Measurements from ENCODE around the gene KCTD20. TPM values are rescaled to one million over a fixed set of nuclear protein-coding genes. Genes with fewer than 3 reads are reported as not detected.
"Not testable (repeated sequence)": the region's sequence is repeated elsewhere in the genome, so short reads cannot be mapped to it uniquely, and the experiment has no call there.

The KCTD20 gene
- total RNA-seq: 10 to 100 TPM; 61.4 to 62.4 TPM

- H3K36me3 Mint-ChIP-seq: no peaks in the 10 kb centered on the region
- H3K4me3 Mint-ChIP-seq: peak within 1 kb of the TSS; percentile 91
- no peaks in the 10 kb centered on the region for H3K9me3 Mint-ChIP-seq
- DNase-seq (ENCODE audit: low spot score) (peak; percentile 93), ATAC-seq (peak; percentile 95)
- H3K27ac Mint-ChIP-seq: peak within 1 kb of the TSS; percentile 90 to 96
- no peaks in the 10 kb centered on the region for H3K27me3 Mint-ChIP-seq
- H3K4me1 Mint-ChIP-seq (ENCODE audit: low read depth in 2 of 2): peaks cover 29 to 36% of the 10 kb centered on the region in 2 donors
These were observed at the start of gene KCTD20, which contains the start of gene PXT1 for GRCh38 chr6:36442671-36443470. Gene KCTD20, plus strand, starts transcription at chr6:36443000. Its CDS starts 27,098 bp downstream, at chr6:36470098. Gene PXT1, minus strand, starts transcription at chr6:36442854. Its CDS starts 16,772 bp downstream, at chr6:36426082.

DNA sequence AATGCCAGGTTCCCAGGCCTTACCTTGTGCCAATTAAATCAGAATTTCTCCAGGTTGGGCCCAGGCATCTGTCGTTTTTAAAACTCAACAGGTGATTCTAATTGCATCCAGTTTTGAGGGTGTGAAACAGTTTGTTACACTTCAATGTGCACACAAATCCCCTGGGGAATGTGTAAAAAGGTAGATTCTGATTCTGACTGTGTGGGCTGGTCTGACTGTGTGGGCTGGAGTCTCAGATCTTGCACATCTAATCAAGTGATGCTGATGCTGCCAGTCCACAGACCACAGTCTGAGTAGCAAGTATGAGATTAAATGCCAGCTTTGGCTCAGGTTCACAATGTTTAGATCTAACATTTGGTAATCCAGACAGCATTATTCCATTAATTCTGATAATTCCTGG, 42.8 kb upstream of the KCTD20 start:
- DNase-seq (ENCODE audit: low spot score) (no peak), ATAC-seq (no peak)
- no peaks in the 10 kb centered on the region for H3K9me3 Mint-ChIP-seq
- H3K4me1 Mint-ChIP-seq (ENCODE audit: low read depth in 2 of 2): peaks cover 0 to 3% of the 10 kb centered on the region in 2 donors
- H3K4me3 Mint-ChIP-seq: no peak overlapping the region
- no peak overlapping the region for H3K27ac Mint-ChIP-seq
- H3K36me3 Mint-ChIP-seq: no peaks in the 10 kb centered on the region
- H3K27me3 Mint-ChIP-seq: peaks cover 4 to 13% of the 10 kb centered on the region in 2 donors

GRCh38 chr6:36402481-36402880, 40.3 kb upstream of the KCTD20 start:
- no peak overlapping the region for H3K27ac Mint-ChIP-seq
- peaks cover 4 to 13% of the 10 kb centered on the region in 2 donors for H3K27me3 Mint-ChIP-seq
- no peaks in the 10 kb centered on the region for H3K36me3 Mint-ChIP-seq
- no peaks in the 10 kb centered on the region for H3K9me3 Mint-ChIP-seq
- ATAC-seq (no peak), DNase-seq (ENCODE audit: low spot score) (no peak)
- H3K4me1 Mint-ChIP-seq (ENCODE audit: low read depth in 2 of 2): peaks cover 0 to 3% of the 10 kb centered on the region in 2 donors
- no peak overlapping the region for H3K4me3 Mint-ChIP-seq

GRCh38 chr6:36404164-36404563, 38.6 kb upstream of the KCTD20 start:
- DNase-seq (ENCODE audit: low spot score): no peak
- no peak for ATAC-seq
- Mint-ChIP-seq H3K4me3 (no peak overlapping the region), H3K27me3 (peaks cover 7 to 17% of the 10 kb centered on the region in 2 donors), H3K36me3 (no peaks in the 10 kb centered on the region), H3K4me1 (ENCODE audit: low read depth in 2 of 2) (peaks cover 0 to 3% of the 10 kb centered on the region in 2 donors), H3K27ac (no peak overlapping the region), H3K9me3 (no peaks in the 10 kb centered on the region)

DNA sequence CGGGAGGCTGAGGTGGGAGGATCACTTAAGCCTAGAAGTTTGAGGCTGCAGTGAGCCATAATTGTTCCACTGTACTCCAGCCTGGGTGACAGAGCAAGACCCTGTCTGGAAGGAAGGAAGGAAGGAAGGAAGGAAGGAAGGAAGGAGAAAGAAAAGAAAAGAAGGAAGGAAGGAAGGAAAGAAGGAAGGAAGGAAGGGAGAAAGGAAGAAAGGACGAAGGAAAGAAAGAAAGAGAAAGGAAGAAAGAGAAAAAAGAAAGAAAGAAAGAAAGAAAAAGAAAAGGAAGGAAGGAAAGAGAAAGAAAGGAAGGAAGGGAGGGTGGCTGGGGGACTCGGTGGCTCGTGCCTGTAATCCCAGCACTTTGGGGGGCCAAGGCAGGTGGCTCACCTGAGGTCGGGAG, 33.1 kb upstream of the KCTD20 start:
- ATAC-seq; H3K27ac Mint-ChIP-seq; H3K4me1 Mint-ChIP-seq (ENCODE audit: low read depth in 2 of 2); H3K4me3 Mint-ChIP-seq; H3K9me3 Mint-ChIP-seq; H3K36me3 Mint-ChIP-seq; DNase-seq (ENCODE audit: low spot score): not testable (repeated sequence)
- H3K27me3 Mint-ChIP-seq: peaks cover 8 to 23% of the 10 kb centered on the region in 2 donors

DNA sequence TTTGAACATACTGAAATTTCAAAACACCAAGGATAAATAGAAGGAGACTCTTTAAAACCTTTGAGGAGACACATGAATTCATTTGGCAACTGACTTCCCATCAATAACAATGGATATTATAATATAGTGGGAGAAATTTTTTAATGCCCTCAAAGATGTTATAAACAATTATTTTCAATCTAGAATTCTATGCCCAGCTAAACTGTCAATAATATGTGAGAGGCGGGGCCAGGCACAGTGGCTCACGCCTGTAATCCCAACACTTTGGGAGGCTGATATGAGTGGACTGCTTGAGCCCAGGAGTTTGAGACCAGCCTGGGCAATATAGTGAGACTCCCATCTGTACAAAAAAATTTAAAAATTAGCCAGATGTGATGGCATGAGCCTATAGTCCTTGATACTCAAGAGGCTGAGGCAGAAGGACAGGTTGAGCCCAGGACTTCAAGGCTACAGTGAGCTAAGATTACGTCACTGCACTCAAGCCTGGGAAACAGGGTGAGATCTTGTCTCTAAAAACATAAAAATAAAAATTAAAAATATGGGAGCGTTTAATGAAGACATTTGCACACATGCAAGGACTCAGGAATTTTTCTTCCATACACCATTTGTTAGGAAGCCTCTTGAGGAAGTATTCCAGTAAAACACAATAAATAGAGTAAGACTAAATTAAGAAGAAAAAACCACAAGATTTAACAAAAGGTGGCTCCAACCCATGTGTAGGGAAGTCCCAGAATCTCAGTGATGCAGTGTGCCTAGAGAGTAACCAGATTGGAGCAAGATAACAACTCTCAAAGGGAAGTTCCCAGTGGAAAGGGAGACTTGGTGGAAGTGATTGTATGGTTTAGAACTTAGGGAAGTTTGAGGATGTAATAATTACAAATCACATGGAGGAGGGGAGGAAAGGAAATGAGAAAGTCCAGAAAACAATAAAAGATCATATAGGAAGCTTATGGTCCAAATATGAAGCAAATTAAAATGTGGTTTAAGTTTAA, 29.0 kb upstream of the KCTD20 start:
- Mint-ChIP-seq H3K36me3 (no peaks in the 10 kb centered on the region), H3K4me1 (ENCODE audit: low read depth in 2 of 2) (peaks cover 4 to 6% of the 10 kb centered on the region in 2 donors), H3K9me3 (no peaks in the 10 kb centered on the region), H3K27ac (no peak overlapping the region), H3K27me3 (peaks cover 12 to 31% of the 10 kb centered on the region in 2 donors), H3K4me3 (no peak overlapping the region)
- DNase-seq (ENCODE audit: low spot score) (no peak), ATAC-seq (no peak)

GRCh38 chr6:36414481-36414880, 28.3 kb upstream of the KCTD20 start:
- Mint-ChIP-seq H3K4me3 (no peak overlapping the region), H3K27ac (no peak overlapping the region), H3K36me3 (no peaks in the 10 kb centered on the region), H3K9me3 (no peaks in the 10 kb centered on the region), H3K4me1 (ENCODE audit: low read depth in 2 of 2) (peaks cover 4 to 6% of the 10 kb centered on the region in 2 donors), H3K27me3 (peaks cover 7 to 24% of the 10 kb centered on the region in 2 donors)
- DNase-seq (ENCODE audit: low spot score): no peak
- ATAC-seq: no peak

DNA sequence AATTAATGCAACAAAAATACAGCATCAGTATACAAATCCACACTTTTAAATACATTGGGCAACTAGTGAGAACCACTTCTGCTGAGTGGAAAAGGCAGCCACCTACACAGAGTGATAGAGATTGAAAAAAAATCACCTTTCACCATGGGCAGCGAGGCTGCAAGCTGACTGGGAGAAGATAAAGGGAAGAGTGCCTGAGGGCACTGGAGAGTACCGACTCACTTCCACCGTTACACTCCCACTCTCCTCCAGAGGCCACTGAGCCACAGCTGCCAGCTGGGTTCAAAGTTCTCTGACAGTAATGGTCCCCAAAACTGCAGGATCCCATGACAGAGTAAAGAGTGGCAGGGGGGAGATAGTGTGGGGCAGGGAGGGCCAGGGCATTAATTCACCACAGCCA, 24.2 kb upstream of the KCTD20 start:
- Mint-ChIP-seq H3K27ac (no peak overlapping the region), H3K4me3 (no peak overlapping the region), H3K9me3 (no peaks in the 10 kb centered on the region), H3K4me1 (ENCODE audit: low read depth in 2 of 2) (peaks cover 12 to 23% of the 10 kb centered on the region in 2 donors), H3K36me3 (no peaks in the 10 kb centered on the region), H3K27me3 (peaks cover 7 to 14% of the 10 kb centered on the region in 2 donors)
- ATAC-seq (no peak), DNase-seq (ENCODE audit: low spot score) (no peak)

GRCh38 chr6:36419310-36419709, 23.5 kb upstream of the KCTD20 start:
- ATAC-seq: no peak
- no peak overlapping the region for H3K4me3 Mint-ChIP-seq
- no peaks in the 10 kb centered on the region for H3K9me3 Mint-ChIP-seq
- no peak overlapping the region for H3K27ac Mint-ChIP-seq
- H3K27me3 Mint-ChIP-seq: peaks cover 4 to 9% of the 10 kb centered on the region in 2 donors
- H3K4me1 Mint-ChIP-seq (ENCODE audit: low read depth in 2 of 2): peaks cover 18 to 24% of the 10 kb centered on the region in 2 donors
- no peaks in the 10 kb centered on the region for H3K36me3 Mint-ChIP-seq
- no peak for DNase-seq (ENCODE audit: low spot score)

GRCh38 chr6:36422714-36423100, 20.1 kb upstream of the KCTD20 start:
- ATAC-seq: peak; percentile 1 to 34
- peak overlapping the region; percentile 81 to 96 for H3K27ac Mint-ChIP-seq
- H3K27me3 Mint-ChIP-seq: no peaks in the 10 kb centered on the region

DNA sequence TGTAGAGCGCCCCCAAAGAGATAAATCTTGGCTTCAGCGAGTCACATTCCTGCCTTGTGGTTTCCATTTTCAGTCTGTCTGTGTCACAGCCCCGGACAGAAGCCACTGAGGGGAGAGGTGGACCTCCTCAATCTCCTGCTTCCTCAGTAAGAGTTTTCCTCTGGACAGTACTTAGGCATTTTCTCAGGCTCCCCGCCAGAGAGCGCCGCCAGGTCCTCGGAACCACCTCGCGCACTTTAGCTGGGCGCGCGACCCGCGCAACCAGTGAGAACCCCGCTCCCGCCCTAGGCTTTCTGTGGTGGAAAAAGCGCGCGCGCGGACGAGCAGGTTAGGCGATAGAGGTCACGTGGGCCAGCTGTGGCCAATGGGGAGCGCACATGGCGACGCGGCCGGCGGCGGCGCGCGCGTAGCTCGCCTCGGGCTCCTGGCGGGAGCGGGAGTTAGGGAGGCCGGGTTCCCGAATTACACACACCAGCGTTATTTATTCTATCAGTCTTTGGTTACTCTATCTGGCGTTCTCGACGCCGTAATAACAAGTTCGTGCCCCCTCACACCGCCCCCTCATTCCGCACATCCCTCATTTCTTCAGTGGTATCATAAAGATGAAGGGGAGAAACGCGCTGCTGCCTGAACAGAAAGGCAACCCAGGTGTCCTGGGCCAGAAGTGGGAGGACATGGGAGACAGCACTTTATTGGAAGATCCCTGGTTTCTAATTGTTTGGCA, 19.5 kb upstream of the KCTD20 start:
- peak; percentile 99 for DNase-seq (ENCODE audit: low spot score)
- Mint-ChIP-seq H3K9me3 (no peaks in the 10 kb centered on the region), H3K4me1 (ENCODE audit: low read depth in 2 of 2) (peaks cover 18 to 24% of the 10 kb centered on the region in 2 donors), H3K27me3 (no peaks in the 10 kb centered on the region), H3K36me3 (no peaks in the 10 kb centered on the region), H3K4me3 (peak overlapping the region; percentile 87), H3K27ac (peak overlapping the region; percentile 81 to 96)
- peak; percentile 99 for ATAC-seq

More at GRCh38 chr6:36422714-36423100, 20.1 kb upstream of the KCTD20 start:
- H3K4me3 Mint-ChIP-seq: peak overlapping the region; percentile 87
- no peaks in the 10 kb centered on the region for H3K36me3 Mint-ChIP-seq
- H3K4me1 Mint-ChIP-seq (ENCODE audit: low read depth in 2 of 2): peaks cover 18 to 24% of the 10 kb centered on the region in 2 donors
- no peaks in the 10 kb centered on the region for H3K9me3 Mint-ChIP-seq
- peak; percentile 68 for DNase-seq (ENCODE audit: low spot score)

DNA sequence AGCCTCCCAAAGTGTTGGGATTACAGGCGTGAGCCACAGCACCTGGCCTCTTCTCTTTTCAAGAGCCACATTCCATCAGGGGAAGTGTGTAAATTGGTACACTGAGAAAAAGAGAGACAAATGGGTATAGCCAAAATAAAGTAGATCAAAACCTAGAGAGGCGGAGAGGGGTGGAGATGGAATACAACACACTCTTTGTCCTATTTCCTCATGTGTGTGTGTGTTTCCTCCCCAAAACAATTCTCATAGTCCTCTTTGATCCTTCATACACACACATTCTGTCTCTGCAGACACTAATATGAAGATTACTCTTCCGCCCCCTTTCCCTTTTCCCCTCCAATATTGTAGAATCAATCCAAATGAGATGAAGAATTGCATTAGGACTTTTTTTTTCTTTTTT, 16.2 kb upstream of the KCTD20 start:
- H3K4me1 Mint-ChIP-seq (ENCODE audit: low read depth in 2 of 2): peaks cover 18 to 21% of the 10 kb centered on the region in 2 donors
- H3K27ac Mint-ChIP-seq: peak overlapping the region in 1 of 2 donors; percentile 37
- H3K27me3 Mint-ChIP-seq: no peaks in the 10 kb centered on the region
- DNase-seq (ENCODE audit: low spot score) (no peak), ATAC-seq (no peak)
- H3K36me3 Mint-ChIP-seq: no peaks in the 10 kb centered on the region
- H3K4me3 Mint-ChIP-seq: no peak overlapping the region
- no peaks in the 10 kb centered on the region for H3K9me3 Mint-ChIP-seq

DNA sequence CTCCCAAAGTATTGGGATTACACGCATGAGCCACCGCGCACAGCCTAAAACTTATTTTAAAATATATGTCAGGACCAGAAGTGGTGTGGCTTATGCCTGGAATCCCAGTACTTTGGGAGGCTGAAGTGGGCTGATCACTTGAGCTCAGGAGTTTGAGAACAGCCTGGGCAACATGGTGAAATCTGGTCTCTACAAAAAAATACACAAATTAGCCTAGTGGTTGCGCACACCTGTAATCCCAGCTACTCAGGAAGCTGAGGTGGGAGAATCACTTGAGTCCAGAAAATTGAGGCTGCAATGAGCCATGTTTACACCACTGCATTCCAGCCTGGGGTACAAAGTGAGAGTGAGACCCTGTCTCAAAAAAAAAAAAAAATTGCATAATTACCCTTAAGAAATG, 13.9 kb upstream of the KCTD20 start:
- Mint-ChIP-seq H3K4me1 (ENCODE audit: low read depth in 2 of 2) (peaks cover 2 to 5% of the 10 kb centered on the region in 2 donors), H3K27ac (no peak overlapping the region), H3K36me3 (no peaks in the 10 kb centered on the region), H3K9me3 (no peaks in the 10 kb centered on the region), H3K4me3 (no peak overlapping the region), H3K27me3 (no peaks in the 10 kb centered on the region)
- DNase-seq (ENCODE audit: low spot score): no peak
- ATAC-seq: no peak

All from natural killer cell treated with Interleukin-12 subunit alpha and Interleukin-12 subunit beta and Interleukin-15 and Interleukin-18, amount 100 ng/mL, for 72 hours (primary cell).